ENCODE results near the gene ZFAND6. TPM values are rescaled to one million over a fixed set of nuclear protein-coding genes. Genes with fewer than 3 reads are reported as not detected.
"Not testable (repeated sequence)": the region's sequence is repeated elsewhere in the genome, so short reads cannot be mapped to it uniquely, and the experiment has no call there.

Gene ZFAND6
- total RNA-seq, 2 donors from 2014 or later = 21.8 to 39.7 TPM

DNA sequence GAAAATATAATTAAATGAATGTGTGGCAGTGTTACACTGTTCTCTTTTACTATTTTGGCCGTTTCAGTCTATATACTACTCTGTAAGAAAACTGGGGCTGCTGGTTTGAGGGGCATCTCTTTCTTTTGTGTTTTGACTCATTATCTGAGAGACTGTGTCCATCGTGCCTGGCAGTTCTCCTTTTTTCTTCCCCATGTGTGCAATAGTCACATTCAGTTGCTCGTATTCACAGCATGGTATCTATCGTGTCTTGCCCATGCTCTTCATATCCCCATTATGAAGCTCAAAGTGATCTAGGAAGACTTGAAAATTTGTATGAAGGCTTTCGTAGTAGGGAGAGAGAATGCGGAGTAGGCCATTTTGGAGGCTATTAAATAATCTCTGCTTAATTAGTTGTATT lies 63.6 kb downstream of the ZFAND6 start:
- intact Hi-C loops (cut with DNase I) = no loop called here
- TF ChIP-seq CTCF (IDR thresholded peaks at IDR 0.05) (no peak), POLR2A (IDR thresholded peaks at IDR 0.05) (no peak)
- no peak for ATAC-seq
- no peak for DNase-seq
- H3K27me3 ChIP-seq = no peaks in the 10 kb centered on the region
- WGBS, 2 donors = 90 to 95% methylated on average over 6 of the region's 6 CpGs
- no peak overlapping the region for H3K4me3 ChIP-seq
- no peaks in the 10 kb centered on the region for H3K4me1 ChIP-seq
- no peaks in the 10 kb centered on the region for H3K9me3 ChIP-seq
- H3K27ac ChIP-seq = no peak overlapping the region
- H3K36me3 ChIP-seq (replicated peaks in 1 of 2; ENCODE audit: insufficient read depth in 1 of 2, low read depth in 2 of 2) = peaks cover 0 to 2% of the 10 kb centered on the region in 2 donors

DNA sequence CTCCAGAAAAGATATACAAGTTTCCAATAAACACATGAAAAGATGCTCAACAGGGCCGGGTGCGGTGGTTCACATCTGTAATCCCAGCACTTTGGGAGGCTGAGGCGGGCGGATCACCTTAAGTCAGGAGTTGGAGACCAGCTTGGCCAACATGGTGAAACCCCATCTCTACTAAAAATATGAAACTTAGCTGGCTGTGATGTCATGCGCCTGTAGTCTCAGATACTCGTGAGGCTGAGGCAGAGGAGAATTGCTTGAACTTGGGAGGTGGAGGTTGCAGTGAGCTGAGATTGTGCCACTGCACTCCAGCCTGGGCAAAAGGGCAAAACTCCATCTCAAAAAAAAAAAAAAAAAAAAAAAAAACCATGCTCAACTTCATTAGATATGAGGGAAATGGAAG lies 67.8 kb downstream of the ZFAND6 start:
- not testable (repeated sequence) for H3K9me3 ChIP-seq; H3K36me3 ChIP-seq (replicated peaks in 1 of 2; ENCODE audit: insufficient read depth in 1 of 2, low read depth in 2 of 2)
- 93 to 98% methylated on average over 6 of the region's 6 CpGs for WGBS, 2 donors

GRCh38 chr15:80127911-80128310 lies 68.4 kb downstream of the ZFAND6 start:
- DNase-seq (no peak), ATAC-seq (no peak)
- Histone ChIP-seq H3K4me3 (no peak overlapping the region), H3K27me3 (no peaks in the 10 kb centered on the region), H3K9me3 (no peaks in the 10 kb centered on the region), H3K4me1 (no peaks in the 10 kb centered on the region), H3K36me3 (replicated peaks in 1 of 2; ENCODE audit: insufficient read depth in 1 of 2, low read depth in 2 of 2) (peaks cover 0 to 2% of the 10 kb centered on the region in 2 donors), H3K27ac (no peak overlapping the region)
- intact Hi-C loops (cut with DNase I) = no loop called here
- TF ChIP-seq CTCF (IDR thresholded peaks at IDR 0.05) (no peak), POLR2A (IDR thresholded peaks at IDR 0.05) (no peak)
- WGBS, 2 donors = 74 to 93% methylated on average over 2 of the region's 2 CpGs

More for the DNA sequence above, 67.8 kb downstream of the ZFAND6 start:
- intact Hi-C loops (cut with DNase I); H3K27ac ChIP-seq; ATAC-seq; H3K27me3 ChIP-seq; DNase-seq; H3K4me1 ChIP-seq; H3K4me3 ChIP-seq: not testable (repeated sequence)

GRCh38 chr15:80132382-80132781 lies 72.9 kb downstream of the ZFAND6 start:
- no peaks in the 10 kb centered on the region for H3K4me1 ChIP-seq
- H3K27ac ChIP-seq = no peak overlapping the region
- TF ChIP-seq CTCF (IDR thresholded peaks at IDR 0.05) (no peak), POLR2A (IDR thresholded peaks at IDR 0.05) (no peak)
- H3K27me3 ChIP-seq = no peaks in the 10 kb centered on the region
- 94 to 97% methylated on average over 3 of the region's 3 CpGs for WGBS, 2 donors
- DNase-seq = no peak
- intact Hi-C loops (cut with DNase I) = no loop called here
- no peak overlapping the region for H3K4me3 ChIP-seq
- no peaks in the 10 kb centered on the region for H3K9me3 ChIP-seq
- H3K36me3 ChIP-seq (replicated peaks in 1 of 2; ENCODE audit: insufficient read depth in 1 of 2, low read depth in 2 of 2) = no peaks in the 10 kb centered on the region
- no peak for ATAC-seq

GRCh38 chr15:80136854-80137253 lies 77.4 kb downstream of the ZFAND6 start:
- Histone ChIP-seq H3K36me3 (replicated peaks in 1 of 2; ENCODE audit: insufficient read depth in 1 of 2, low read depth in 2 of 2) (no peaks in the 10 kb centered on the region), H3K9me3 (no peaks in the 10 kb centered on the region), H3K27ac (no peak overlapping the region), H3K4me3 (no peak overlapping the region), H3K4me1 (no peaks in the 10 kb centered on the region), H3K27me3 (no peaks in the 10 kb centered on the region)
- intact Hi-C loops (cut with DNase I) = no loop called here
- ATAC-seq = no peak
- DNase-seq = no peak
- WGBS, 2 donors = 69 to 71% methylated on average over 3 of the region's 3 CpGs
- no peak for TF ChIP-seq CTCF (IDR thresholded peaks at IDR 0.05)
- TF ChIP-seq POLR2A (IDR thresholded peaks at IDR 0.05) = no peak
